ENCODE results near the gene RASGRF1.
"Not testable (repeated sequence)": the region's sequence is repeated elsewhere in the genome, so short reads cannot be mapped to it uniquely, and the experiment has no call there.

The RASGRF1 gene

DNA sequence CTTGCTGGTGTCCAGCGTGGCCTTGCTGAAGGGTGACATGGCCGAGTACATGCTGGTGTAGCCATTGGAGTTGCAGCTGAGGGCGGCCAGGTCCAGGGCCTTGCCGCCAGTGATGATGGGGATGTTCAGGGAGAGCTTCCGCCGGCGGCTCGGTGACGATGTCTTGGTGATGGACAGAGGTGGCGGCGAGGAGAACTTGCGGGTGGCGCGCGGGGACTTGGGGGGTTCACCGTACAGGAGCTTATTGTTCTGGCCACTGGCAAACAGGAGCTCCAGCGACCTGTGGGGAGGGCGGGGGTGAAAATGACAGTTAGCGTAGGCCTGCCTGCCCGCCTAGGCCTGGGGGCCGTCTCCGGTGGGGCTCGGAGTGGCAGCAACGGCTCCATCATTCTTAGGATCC, 86.7 kb downstream of the RASGRF1 start:
- no peak for DNase-seq

GRCh38 chr15:79003301-79003700, 87.3 kb downstream of the RASGRF1 start:
- peak; percentile 66 for DNase-seq

DNA sequence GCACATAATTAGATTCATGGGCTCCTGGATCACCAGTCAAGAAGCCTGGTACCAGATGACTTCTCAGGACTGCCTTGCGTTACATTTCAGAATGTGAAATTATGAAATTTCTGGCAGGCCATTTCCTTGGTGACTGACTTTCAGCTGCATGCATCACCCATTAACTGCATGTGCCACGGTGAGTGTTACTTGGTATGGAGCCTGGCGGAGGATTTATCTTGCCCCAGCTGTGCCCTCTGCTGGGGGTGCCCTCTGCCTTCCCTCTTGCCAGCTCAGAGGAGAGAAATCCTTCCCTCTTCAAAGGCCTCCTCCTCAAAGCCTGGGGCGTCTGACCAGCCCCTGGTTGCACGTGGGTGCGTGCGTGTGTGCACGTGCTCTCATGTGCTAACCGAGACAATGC, 88.0 kb downstream of the RASGRF1 start:
- peak; percentile 73 for DNase-seq

- no peak for DNase-seq
Measured at GRCh38 chr15:78999636-79000035, 90.9 kb downstream of the RASGRF1 start.

DNA sequence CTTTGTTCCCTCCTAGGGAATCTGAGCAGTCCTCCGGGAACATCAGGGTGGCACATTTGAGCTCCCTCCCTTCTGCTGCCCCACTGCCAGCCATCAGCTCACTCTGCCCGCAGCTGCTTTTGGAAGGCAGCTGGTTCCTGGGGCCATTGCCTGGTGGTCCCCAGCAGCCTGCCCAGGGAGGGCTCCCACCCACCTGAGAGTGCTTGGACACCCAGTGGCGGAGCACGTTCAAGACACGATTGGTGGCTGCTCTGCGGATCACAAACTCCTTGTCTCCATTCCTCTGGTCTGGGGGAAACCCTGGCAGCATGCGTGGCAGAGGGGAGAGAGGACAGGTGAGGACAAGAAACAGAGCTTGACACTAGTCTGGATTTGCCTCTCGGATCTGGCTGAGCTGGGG, 92.1 kb downstream of the RASGRF1 start:
- DNase-seq: no peak

- no peak for DNase-seq
Measured at GRCh38 chr15:78997981-78998499, 92.5 kb downstream of the RASGRF1 start.

- DNase-seq: no peak
Measured at GRCh38 chr15:78996894-78997275, 93.7 kb downstream of the RASGRF1 start.

- DNase-seq: no peak
Measured at GRCh38 chr15:78995921-78996893, 94.4 kb downstream of the RASGRF1 start.

- not testable (repeated sequence) for DNase-seq
Measured at GRCh38 chr15:78995161-78995560, 95.4 kb downstream of the RASGRF1 start.

- no peak for DNase-seq
Measured at GRCh38 chr15:78993931-78994530, 96.5 kb downstream of the RASGRF1 start.

- DNase-seq: no peak
Measured at GRCh38 chr15:78993257-78993930, 97.2 kb downstream of the RASGRF1 start.

DNA sequence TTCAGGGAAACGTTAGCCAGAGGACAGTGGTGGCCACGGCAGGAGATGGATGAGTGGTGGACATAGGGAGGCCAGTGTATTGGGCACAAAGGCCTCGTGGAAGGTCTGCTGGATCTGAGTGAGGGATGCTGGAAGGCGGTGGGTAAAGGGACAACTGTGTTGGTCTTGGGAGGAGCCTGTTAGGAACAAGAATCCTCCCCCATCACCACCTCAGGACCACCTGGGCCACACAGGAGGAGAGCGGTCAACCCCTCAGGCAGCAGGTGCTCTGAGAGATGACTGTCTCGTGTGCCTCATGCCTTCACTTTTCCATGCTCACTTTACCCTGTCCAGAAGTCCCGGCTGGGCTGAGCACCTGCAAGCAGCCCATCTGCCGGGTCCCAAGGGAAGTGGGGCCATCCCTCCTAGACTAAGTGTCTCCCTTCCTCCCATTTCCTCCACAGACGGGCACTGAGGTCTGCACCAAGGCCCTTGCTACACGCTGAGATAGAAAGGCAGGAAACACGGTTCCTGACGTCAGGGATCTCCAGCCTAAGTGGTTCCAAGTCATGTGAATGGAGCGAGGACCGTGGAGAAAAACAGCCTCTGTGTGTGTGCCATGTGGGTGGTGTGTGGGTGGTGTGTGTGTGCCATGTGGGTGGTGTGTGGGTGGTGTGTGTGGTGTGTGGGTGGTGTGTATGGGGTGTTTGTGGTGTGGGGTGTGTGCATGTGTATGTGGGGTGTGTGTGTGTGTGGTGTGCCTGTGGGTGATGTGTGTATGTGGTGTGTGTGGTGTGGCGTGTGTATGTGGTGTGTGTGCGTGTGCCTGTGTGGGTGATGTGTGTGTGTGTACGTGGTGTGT, 97.9 kb downstream of the RASGRF1 start:
- DNase-seq: peak; percentile 37

- no peak for DNase-seq
Measured at GRCh38 chr15:78991879-78992278, 98.7 kb downstream of the RASGRF1 start.

DNA sequence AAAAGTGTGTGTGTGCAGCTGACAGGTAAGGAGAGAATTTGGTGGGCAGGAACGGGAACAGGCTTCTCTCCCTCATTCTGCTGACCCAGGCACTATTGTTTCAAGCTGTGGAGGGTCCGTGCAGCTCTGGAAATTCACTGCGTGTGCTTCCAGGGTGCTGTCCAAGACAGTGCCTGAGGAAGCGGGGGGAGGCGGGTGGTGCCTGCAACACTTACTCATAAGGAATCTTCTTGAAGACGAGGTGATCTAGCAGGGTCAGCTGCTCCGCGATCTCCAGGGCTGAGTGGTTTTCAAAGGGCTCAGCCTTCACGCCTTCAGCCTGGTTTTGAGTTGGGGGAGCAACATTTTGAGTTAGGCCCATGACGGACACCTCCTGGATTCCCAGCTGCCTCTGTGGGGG, 99.1 kb downstream of the RASGRF1 start:
- no peak for DNase-seq

DNA sequence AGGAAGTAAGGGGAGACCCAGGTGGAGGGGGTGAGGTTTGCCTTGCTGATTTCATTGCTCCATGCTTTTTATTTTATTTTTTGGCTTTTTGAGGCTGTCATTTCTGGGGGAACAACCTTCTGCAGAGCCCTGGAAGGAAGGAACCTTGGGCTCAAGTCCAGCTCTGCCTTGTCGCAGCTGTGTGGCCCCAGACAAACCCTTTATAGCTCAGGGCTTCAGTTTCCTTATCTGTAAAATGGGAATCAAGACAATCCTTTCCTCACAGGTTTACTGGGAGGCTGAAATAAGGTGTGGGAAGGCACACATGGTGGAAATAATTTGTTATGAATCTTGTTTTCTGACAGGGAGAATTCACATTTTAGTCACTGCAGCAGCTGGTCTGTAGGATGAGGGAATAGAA, 100.3 kb downstream of the RASGRF1 start:
- DNase-seq: no peak

- DNase-seq: no peak
Measured at GRCh38 chr15:78989701-78990240, 100.8 kb downstream of the RASGRF1 start.

- peak; percentile 97 for DNase-seq
Measured at GRCh38 chr15:78988361-78988911, 102.1 kb downstream of the RASGRF1 start.

GRCh38 chr15:78987556-78988360, 102.8 kb downstream of the RASGRF1 start:
- no peak for DNase-seq

GRCh38 chr15:78985859-78986475, 104.6 kb downstream of the RASGRF1 start:
- DNase-seq: no peak

- DNase-seq: no peak
Measured at GRCh38 chr15:78984041-78984440, 106.5 kb downstream of the RASGRF1 start.
